HUES48 (cell line): ENCODE results near the gene IRF1.

Experiments
- H3K27ac ChIP-seq: one replicate; pipeline ENCODE4 v1.7.0; 2013; ENCODE audit warnings: low read depth, low read length, inconsistent platforms
- H3K27me3 ChIP-seq: 2 replicates; pipeline ENCODE4 v1.6.1; 2013; ENCODE audit warnings: mild to moderate bottlenecking, low read length; ENCODE audit not compliant: control insufficient read depth, insufficient read depth
- H3K36me3 ChIP-seq: 2 replicates; pipeline ENCODE4 v1.6.1; 2013; ENCODE audit warnings: low read length; ENCODE audit not compliant: control insufficient read depth, insufficient read depth
- H3K4me1 ChIP-seq: 2 replicates; pipeline ENCODE4 v1.6.1; 2013; ENCODE audit warnings: mild to moderate bottlenecking, low read length; ENCODE audit not compliant: control insufficient read depth, insufficient read depth
- H3K4me3 ChIP-seq: 2 replicates; pipeline ENCODE4 v1.5.1; 2013; ENCODE audit warnings: mild to moderate bottlenecking, low read depth, low read length
- H3K9ac ChIP-seq: 2 replicates; pipeline ENCODE4 v1.6.1; 2013; ENCODE audit warnings: mild to moderate bottlenecking, low read depth, low read length, moderate library complexity
- H3K9me3 ChIP-seq: 2 replicates; pipeline ENCODE4 v1.6.1; 2013; ENCODE audit warnings: low read length; ENCODE audit not compliant: control insufficient read depth, insufficient read depth

The IRF1 gene

GRCh38 chr5:132433141-132433540 is 57.4 kb downstream of the IRF1 start:
- H3K9ac ChIP-seq: no peak overlapping the region
- H3K27ac ChIP-seq: no peak overlapping the region

DNA sequence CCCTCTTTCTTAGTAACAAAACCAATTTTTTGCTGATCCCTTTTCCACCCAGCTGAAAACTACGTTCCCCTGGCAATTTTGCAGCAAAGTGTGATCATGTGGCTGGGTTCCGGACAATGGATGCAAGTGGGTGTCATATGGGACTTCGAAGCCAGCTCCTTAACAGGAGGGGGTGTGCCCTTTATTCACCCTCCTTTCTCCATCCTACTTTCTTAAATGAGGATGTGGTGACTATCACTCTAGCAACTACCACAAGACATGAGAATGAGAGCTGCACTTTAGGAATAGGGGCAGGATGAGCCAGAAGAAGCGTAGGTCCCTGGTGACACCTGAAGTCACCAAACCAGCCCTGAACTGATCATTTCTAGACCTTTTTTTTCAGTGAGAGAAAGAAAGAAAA is 58.9 kb downstream of the IRF1 start:
- no peaks in the 10 kb centered on the region for H3K9me3 ChIP-seq
- no peaks in the 10 kb centered on the region for H3K36me3 ChIP-seq
- no peak overlapping the region for H3K27ac ChIP-seq
- no peaks in the 10 kb centered on the region for H3K27me3 ChIP-seq
- H3K9ac ChIP-seq: no peak overlapping the region
- no peak overlapping the region for H3K4me3 ChIP-seq
- peaks cover 7% of the 10 kb centered on the region; the same call in 1 of the 2 replicates for H3K4me1 ChIP-seq

More at GRCh38 chr5:132433141-132433540, 57.4 kb downstream of the IRF1 start:
- Histone ChIP-seq H3K27me3 (no peaks in the 10 kb centered on the region), H3K4me3 (no peak overlapping the region), H3K4me1 (peaks cover 7% of the 10 kb centered on the region), H3K36me3 (no peaks in the 10 kb centered on the region), H3K9me3 (no peaks in the 10 kb centered on the region)
